Activated T-helper 1 cell treated with anti-CD3 and anti-CD28 coated beads, Interleukin-2, amount 50 U/mL, for 16 hours (primary cell): ENCODE data around the gene KCNV2.
"Not testable (repeated sequence)": the region's sequence is repeated elsewhere in the genome, so short reads cannot be mapped to it uniquely, and the experiment has no call there.

Experiments used
- DNase-seq, 2 donors: peaks; one replicate each; pipeline ENCODE4 v3.0.0-alpha.2; 2020; ENCODE audit warnings: low read depth in 1 of 2, low spot score in 1 of 2

KCNV2 gene

GRCh38 chr9:2717385-2717784 lies at the start of gene KCNV2:
TSS of gene KCNV2 (plus strand) at chr9:2717510. CDS start at chr9:2717740, 230 bp downstream.
- no peak for DNase-seq

DNA sequence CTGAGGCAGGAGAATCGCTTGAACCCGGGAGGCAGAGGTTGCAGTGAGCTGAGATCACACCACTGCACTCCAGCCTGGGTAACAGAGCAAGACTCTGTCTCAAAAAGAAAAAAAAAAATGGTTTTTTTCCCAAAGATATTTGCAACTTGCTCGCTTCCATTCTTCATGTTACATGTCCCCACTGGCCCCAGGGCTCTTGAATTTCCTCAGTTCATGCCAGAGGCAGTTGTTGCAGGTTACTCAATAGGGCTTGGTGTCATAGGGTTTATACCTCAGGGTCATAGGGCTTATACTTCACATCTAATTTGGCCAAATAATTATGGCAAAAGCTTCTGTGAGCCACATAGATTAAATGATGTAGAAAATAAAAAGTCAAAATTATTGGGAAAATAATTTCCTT lies 44.1 kb upstream of the KCNV2 start:
- DNase-seq, result no peak

- no peak for DNase-seq
These were observed 43.0 kb upstream of the KCNV2 start for GRCh38 chr9:2674141-2674824.

- no peak for DNase-seq
These were observed 41.5 kb upstream of the KCNV2 start for GRCh38 chr9:2675834-2676233.

DNA sequence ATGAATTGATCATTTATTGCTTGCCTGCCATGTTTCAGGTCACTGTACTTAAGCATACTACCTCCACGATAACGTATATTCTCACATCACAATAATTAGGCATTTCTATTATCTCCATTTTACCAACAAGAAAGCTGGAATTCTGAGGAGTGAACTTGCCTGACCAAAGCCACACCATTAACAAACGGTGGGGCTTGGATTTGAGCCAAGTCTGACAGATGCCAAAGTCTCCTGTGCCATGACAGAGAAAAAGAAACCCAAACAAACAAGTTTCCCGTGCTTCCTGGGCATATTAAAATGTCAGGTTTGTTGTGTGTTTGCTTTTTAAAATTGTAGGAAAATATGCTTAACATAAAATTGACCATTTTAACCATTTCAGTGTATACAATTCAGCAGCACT lies 40.8 kb upstream of the KCNV2 start:
- no peak for DNase-seq

DNA sequence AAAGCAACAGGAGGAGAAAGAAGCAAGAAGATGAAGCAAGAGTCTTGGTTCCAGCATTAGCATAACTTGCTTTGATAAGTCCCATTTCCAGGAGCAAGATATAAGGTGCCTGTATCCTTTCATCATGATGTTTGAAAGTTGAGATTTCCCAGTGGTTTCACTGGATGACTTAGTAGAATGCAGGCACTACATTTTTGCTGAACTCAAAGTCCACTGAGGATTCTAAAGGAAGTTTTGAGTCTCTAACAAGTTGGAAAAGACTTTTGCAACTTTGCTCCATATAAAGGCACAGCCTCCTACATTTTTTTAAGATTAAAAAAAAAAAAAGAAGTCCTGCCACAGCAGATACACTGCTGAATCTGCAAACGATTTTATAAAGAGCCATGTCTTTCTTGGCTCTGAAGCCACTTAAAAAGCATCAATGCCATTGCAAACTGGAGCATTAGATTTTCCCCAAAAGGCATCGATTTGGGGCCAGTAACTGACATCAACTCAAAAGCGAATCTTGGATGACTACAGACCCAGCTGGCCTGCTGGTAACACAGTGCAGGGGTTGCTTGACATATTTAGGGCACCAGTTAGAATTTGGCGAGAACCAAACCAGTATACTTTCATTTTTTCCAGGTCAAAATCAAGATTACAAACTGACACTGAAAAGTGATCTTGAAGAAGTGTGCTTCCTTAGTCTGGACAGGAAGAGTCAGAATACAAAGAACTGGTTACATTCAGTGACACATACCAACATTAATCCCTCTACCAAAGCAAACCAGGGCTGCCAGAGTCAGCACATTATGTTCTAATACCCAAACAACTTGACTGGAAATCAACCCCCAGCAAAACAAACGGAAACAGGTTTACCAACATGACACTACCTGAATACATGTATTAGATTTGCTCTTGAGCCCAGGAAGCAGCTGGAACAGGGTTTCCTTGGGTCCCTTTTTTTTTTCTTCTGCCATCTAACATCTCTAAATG lies 39.1 kb upstream of the KCNV2 start:
- DNase-seq, result no peak

DNA sequence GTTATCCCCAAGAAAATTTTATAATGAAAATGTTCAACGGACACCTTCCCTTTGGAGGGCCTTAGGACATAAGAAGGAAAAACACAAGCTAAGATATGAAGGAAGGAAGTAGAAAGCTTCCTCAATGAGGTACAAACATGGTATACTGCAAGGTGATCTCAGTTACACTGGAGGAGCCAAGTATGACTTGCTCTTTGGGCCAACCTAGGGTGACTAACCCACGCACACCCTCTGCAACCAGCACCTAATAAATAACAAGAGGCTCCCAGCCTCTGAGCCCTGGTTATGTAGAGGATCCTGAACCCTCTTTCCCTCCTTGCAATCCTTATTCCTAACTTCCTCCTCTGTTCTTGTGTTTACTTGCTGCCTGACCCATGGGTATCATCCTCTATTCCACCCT lies 38.3 kb upstream of the KCNV2 start:
- no peak for DNase-seq

DNA sequence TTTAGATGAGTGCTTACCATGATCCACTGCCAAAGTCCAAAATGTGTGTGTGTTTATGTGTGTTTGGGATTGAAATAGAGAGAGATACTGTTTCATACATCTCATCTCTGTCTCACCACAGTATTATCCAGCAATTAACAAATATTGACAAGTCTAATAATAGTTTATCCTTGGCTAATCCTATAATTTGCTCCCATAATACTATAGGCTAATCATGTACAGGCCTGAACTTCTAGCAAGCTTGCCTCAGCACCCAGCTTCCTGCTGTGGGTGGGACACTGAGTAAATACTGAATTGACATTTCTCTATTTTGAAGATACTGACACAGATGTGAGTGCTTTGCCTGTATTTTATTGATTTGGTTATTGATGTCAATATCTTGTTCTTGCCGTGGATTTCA lies 35.3 kb upstream of the KCNV2 start:
- no peak for DNase-seq

GRCh38 chr9:2686911-2687310 lies 30.4 kb upstream of the KCNV2 start:
- no peak for DNase-seq

- DNase-seq, result no peak
These were observed 28.7 kb upstream of the KCNV2 start for GRCh38 chr9:2688636-2689035.

DNA sequence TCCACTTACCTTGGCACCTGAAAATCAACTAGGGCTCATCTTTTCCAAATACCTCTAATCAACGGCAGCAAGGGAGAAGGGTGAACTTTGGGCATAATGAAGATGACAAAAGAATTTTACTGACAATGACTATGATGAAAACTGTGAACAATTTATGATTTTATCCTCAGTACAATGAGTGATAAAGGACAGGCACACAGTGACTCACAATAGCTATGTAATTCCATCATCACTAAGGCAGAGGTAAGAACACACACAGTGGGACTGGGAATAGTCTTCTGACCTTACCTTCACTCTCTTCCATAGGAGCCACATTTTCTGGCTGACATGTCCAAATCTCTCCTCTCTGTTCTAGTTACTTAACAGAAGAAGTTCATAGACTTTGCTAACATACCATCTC lies 26.1 kb upstream of the KCNV2 start:
- no peak for DNase-seq

DNA sequence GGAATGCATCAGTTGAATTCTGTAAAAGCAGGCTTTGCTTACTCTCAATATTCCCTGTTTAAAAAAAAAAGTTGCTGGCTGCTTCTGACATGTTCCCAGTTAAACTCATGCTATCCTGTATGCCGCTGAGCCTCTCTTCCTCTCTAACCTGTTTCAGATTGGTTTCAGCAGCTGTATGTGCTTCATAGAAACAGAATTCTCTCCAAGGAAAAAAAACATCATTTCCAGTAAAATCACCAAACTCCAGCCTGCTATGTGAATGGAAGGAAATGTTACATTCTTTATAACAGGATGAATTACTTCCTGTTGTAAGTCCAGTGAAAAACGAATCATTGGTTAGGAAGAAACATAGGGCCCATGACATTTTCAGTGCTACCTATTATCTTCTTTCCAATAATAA lies 25.7 kb upstream of the KCNV2 start:
- no peak for DNase-seq

DNA sequence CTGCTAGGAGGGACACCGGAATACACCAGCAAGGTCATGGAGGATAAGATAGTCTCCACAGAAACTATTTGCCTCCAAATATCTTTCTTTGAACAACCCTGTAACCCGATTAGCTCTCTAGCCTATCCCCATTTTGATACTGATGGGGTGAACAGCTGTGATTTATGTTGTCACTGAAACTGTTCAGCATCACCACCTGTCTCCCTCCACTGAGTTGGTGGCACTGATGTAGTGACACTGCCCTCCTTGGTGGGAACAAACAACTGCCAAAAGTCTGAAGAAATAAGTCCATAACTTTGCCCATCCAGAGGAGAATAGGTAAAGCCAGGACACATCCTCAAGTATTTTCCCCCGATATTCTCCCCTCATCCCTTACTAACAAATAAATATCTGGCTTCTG lies 24.3 kb upstream of the KCNV2 start:
- no peak for DNase-seq

GRCh38 chr9:2697492-2697891 lies 19.8 kb upstream of the KCNV2 start:
- no peak for DNase-seq

DNA sequence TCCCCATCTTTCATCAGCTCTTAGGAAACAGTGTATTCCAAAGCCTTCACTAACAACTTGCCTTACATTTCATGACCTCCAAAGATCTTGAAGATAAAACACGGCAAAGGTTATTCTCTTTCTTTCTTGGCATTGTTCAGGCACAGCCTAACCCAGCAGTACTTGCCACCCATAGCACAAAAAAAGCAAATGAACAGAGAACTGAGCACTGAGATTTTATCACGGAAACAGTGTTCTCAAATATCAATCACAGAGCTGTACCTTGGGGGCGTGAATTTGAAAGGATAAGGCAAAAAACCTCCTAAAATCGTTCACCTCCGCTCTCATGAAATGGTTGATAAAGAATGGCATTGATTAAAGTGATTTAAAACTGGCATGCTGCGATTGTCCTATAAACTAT lies 16.9 kb upstream of the KCNV2 start:
- no peak for DNase-seq

- DNase-seq, result no peak
These were observed 16.3 kb upstream of the KCNV2 start for GRCh38 chr9:2700909-2701550.

GRCh38 chr9:2704504-2704903 lies 12.8 kb upstream of the KCNV2 start:
- no peak for DNase-seq

DNA sequence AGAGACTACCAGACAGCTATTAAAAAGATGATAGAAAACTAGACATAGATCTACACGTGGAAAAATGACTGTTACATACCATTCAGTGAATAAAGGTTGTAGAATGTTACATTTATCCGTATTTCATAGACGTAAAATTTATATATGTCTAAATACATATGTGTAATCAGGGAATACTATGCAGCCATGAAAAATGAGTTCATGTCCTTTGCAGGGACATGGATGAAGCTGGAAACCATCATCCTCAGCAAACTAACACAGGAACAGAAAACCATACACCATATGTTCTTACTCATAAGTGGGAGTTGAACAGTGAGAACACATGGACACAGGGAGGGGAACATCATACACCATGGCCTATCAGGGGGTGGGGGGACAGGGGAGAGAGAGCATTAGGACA lies 10.1 kb upstream of the KCNV2 start:
- DNase-seq, result not testable (repeated sequence)

DNA sequence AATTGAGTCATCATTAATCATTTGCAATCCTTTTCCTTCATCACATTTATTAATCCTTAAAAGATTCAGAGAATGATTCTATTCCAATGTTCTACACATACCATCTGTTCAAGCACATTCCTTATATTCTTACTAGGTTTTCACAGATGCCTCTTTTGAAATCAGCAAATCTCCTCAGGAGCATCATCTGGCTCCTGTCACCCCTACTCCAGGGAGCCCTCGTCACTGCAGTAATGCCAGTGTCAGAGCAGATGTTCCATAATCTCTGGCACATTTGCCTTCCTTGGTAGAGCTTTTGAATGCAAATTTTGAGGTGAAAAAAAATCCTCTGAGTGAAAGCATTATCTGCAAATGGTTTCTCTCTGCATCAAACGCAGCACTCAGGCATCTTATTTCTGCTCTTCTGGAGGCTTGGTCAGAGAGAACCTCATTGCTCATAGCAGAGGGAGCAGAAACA lies 7.6 kb upstream of the KCNV2 start:
- DNase-seq, result no peak

- DNase-seq, result no peak
These were observed 5.6 kb upstream of the KCNV2 start for GRCh38 chr9:2711716-2712115.

DNA sequence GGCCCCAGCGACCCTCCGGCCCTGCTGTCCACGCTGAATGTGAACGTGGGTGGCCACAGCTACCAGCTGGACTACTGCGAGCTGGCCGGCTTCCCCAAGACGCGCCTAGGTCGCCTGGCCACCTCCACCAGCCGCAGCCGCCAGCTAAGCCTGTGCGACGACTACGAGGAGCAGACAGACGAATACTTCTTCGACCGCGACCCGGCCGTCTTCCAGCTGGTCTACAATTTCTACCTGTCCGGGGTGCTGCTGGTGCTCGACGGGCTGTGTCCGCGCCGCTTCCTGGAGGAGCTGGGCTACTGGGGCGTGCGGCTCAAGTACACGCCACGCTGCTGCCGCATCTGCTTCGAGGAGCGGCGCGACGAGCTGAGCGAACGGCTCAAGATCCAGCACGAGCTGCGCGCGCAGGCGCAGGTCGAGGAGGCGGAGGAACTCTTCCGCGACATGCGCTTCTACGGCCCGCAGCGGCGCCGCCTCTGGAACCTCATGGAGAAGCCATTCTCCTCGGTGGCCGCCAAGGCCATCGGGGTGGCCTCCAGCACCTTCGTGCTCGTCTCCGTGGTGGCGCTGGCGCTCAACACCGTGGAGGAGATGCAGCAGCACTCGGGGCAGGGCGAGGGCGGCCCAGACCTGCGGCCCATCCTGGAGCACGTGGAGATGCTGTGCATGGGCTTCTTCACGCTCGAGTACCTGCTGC lies 839 bp downstream of the KCNV2 start:
- DNase-seq, result no peak
